Inflammatory macrophage treated with lipopolysaccharide for 1 hour (primary cell): Measurements from ENCODE around the gene NFIA.

Experiments used
- DNase-seq, 2 donors: peaks; one replicate each; pipeline ENCODE4 v3.0.0-alpha.2; 2020 to 2022

The NFIA gene

GRCh38 chr1:61085206-61085982, 3.0 kb downstream of the NFIA start:
- DNase-seq: no peak

DNA sequence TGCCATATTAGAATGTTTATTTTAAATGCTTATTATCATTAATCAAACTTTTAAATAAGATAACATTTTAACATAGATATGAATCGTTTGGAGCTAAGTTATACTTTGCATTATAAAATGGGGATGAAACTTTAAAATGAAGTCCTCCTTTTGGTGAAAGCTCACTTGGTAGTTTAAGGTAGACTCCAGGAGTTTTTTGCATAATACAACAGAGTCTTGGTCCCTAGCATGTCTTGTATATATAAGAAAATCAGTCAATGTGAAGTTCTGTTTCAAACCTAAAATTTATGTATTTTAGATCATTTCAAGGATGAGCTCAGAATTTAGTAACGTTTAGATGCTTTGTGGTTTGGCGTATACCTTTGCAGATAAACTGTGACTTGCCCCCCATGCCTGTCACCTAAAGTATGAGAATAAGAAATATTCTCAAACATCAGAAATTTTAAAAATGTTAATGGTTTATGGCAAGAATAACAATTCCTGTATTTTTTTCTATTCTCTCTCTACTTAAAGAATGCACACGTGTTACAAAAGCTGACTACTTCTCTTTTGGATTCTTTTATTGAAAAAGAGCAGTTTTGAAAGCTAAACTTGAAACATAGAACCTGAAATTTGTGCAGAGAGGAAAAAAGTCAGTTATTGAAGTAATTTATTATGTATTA, 3.8 kb downstream of the NFIA start:
- DNase-seq: no peak

- no peak for DNase-seq
Measured at GRCh38 chr1:61087571-61087970, 5.2 kb downstream of the NFIA start.

GRCh38 chr1:61088163-61088974, 6.0 kb downstream of the NFIA start:
- no peak for DNase-seq

DNA sequence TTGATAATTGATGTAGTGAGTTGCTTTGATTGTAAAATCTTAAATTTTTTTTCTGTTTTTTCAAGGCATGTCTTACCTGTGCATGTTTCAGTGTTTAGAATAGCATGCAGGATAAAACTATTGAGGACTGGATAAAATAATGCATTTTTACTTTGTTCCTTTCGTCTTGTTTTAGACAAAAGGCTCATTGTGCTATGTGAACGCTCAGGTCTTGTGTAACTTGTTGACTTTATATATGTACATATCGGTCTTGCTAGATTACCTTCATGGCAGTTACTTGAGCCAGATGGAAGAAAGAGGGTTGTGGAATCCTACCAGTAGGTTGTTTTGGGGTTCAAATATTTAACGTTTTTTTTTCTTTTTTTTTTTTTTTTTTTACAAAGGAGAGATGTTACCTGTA, 7.0 kb downstream of the NFIA start:
- DNase-seq: no peak

- no peak for DNase-seq
Measured at GRCh38 chr1:61089741-61090140, 7.4 kb downstream of the NFIA start.

GRCh38 chr1:61090546-61091202, 8.3 kb downstream of the NFIA start:
- no peak for DNase-seq

DNA sequence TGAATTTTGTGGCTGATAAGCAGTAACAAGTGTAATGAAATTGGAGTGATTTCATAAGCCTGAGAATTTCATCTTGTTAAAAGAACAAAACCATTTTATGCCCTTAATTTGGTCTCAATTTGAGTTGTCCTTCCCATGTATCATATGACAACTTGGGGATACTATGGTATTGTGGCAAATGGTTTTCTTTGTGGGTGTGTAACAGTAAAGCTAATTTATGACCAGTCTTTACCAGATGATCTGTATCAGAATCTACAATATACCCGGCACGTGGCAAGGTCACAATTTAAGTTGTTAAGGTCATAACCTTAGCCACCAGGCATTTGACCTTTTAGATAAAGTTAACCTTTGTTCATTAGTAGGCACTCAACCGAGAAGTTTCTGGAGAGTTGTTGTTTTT, 9.1 kb downstream of the NFIA start:
- DNase-seq: no peak

DNA sequence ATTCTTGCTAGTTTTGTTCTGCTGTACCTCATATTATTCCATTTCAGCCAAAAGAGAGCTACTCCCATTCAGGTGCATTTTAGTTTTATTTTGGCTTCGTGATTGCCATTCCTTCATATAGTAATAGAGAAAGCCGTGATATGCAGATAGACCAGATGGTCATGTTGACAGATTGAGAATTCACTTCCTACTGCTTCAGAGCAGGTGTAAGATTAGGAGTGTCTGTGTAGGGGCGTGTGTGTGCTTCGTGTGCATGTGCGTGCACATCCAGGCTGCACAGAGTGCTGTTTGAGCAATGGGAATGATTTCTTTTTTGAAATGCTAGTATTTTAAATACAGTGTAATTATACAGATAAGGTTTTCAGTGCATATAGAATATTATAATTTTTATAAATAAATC, 10.3 kb downstream of the NFIA start:
- DNase-seq: no peak

GRCh38 chr1:61093525-61094137, 11.3 kb downstream of the NFIA start:
- DNase-seq: no peak

DNA sequence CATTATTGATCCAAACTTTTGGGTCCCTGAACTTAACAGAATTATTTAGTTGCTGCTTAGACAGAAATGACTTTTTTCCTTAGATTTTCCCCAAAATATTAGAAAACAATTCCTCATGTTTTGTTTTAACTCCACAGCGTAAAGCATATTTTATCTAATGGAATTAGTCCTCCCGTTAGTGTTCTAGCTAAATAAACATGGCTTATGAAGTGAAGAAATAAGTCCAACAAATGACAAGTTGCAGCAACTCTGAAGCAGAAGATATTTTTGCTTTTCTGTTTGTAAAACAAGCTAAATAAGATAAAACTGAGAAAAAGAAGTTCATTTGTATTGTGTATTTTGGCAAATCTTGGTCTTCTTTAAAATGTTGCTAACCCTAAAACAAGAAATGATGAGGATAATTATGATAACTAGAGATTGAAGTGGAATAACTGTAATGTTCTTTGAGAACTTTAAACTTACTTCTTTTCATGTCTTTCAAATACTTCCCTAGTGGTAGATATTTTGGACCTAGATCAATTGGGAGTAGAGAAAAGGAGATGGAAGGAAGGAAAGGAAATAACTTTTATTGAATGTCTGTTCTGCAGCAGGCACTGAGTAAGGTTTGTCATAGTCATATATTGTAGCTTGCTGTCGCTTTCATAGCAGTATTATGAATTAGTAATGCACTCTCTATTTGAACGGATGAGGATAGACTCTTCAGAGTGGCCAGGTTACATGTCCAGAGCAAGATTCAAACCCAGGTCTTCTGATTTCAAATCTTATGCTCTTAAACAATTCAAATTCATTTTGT, 12.5 kb downstream of the NFIA start:
- no peak for DNase-seq

DNA sequence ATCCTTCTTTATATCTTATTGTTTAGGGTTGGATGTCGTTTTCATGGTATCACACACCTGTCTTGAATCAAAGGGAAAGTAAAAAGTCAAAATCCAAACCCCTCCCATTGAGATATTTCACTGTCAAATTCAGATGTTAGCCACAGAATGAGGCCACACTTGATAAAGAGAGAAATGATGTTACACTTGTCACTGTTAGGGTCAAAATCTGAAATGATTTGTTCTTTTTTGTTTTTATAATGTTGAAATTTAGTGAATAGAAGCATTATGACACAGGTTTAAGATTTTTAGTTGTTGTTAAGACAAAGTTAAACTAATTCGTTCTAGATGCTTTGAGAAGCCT, 13.1 kb downstream of the NFIA start:
- no peak for DNase-seq

DNA sequence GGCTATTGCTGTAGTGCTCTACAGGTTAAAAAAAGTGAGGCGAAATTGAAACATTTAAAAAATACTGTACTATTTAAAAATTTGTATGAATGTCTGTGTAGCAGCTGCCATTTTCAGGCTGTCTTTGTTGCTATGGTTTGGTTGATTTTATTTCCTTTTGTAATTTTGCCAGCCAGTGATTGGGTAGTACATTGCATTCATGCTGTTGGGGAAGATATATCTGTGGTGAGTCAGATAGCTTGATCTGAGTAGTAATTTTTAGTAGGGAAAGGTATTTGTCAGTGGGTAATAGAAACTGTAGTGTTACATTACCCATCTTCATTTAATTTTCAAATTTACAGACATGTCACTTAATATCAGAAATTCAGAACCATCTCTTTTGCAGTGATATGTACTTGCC, 15.0 kb downstream of the NFIA start:
- DNase-seq: no peak

DNA sequence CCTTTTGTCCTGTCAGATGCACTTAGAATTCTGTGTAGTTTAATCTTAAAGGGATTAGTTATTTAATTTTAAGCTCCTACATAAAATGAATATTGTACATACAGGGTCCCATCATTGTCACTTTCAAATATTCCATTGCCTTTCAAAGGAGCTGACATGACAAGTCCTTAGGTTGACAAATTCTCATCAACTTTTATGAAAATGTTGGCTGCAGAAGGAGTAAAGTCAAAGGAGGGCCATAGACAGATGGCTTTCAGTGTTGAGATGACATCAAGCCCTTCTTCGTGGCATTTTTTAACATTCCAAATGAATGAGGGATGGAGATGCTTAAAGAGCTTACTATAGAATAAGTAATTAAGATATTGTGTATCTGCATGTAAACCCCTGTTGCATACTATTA, 15.4 kb downstream of the NFIA start:
- no peak for DNase-seq

DNA sequence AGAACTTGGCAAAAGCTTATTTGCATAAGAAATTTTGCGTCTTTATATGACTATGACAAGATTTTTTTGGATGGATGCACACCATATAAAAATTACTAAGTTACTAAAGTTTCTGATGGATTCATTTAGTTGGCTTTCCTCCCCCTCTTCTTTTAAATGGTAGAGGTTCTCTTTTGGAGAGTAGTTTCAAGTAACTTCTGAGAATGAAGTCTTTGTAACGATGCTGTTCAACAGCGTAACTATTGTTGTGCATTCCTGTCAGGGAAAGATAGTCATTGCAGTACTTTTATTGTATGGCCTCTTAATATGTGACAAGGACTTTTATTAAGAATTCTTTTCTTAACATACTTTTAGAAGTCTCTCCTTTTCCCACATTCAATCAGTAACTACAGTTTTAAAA, 16.0 kb downstream of the NFIA start:
- no peak for DNase-seq

GRCh38 chr1:61098906-61099437, 16.6 kb downstream of the NFIA start:
- DNase-seq: no peak

DNA sequence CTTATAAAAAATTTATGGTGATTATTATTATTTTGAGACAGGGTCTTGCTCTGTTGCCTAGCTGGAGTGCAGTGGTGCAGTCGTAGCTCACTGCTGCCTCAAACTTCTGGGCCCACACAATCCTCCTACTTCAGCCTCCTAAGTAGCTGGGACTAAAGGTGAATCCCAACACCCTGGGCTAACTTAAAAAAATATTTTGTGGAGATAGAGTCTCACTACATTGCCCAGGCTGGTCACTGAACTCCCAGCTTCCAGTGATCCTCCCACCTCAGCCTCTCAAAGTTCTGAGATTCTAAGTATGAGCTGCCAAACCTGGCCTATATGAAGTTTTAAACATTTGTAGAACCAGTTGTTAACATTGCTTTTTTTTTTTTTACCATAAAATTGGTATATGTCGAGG, 18.2 kb downstream of the NFIA start:
- DNase-seq: no peak

DNA sequence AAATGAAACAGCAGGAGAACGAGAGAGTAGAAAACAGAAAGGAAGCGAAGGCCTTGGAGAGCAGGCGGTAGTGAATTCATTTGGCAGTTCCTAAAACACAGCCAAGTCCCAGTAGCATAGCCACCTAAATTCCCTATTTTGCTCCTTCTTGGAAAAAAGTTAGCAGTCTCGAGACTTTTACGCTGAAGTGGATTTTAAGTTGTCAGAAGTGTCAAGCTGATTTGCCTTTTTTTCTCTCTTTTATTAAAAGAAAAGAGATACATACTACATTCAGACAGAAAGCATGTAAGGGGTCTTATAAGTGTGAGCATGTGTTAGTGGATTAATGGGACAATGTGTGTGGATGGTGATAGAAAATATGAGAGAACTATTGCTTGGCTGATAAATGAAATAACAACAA, 19.2 kb downstream of the NFIA start:
- DNase-seq: no peak

- DNase-seq: no peak
Measured at GRCh38 chr1:61102041-61102440, 19.7 kb downstream of the NFIA start.

DNA sequence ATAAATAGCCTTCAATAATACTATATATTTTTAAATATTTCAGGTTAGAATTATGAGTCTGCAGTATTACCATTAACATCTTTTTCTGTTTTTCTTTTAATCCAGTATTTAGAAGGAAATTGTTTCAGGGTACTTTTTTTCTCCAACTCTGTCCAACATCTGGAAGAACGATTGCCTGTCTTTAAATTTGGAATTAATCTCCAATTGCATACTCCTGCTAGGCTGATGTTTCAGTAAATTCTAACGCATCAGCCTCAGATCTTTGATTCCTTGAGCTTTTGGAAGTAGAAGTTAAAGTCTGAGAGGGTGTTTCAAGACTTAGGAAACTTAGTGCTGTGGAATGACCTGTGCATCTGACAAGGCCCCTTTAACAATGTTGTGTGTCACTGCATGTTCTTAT, 20.3 kb downstream of the NFIA start:
- DNase-seq: no peak

- DNase-seq: no peak
Measured at GRCh38 chr1:61104220-61104671, 21.9 kb downstream of the NFIA start.

DNA sequence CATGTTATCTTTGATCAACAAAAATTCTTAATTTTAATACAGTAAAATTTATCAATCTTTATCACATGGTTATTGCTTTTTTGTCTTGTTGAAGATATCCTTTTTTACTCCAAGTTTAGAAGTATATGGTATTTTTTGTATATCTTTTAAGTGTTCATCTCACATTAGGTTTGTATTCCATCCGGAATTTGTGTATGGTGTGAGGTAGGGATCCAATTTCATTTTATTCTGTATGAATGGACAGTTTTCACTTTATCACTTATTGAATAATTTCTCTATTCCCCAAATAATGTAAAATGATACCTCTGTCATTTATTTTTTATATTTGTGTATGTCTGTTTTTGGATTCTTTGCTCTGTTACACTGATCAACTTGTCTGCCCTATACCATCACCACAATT, 25.3 kb downstream of the NFIA start:
- no peak for DNase-seq
